Activated CD4-positive, alpha-beta T cell treated with anti-CD3 and anti-CD28 coated beads, Interleukin-2, amount 10 ng/mL, durations not matched to agents 7 days and 5 days (primary cell): ENCODE measurements around the gene MARK4. TPM values are rescaled to one million over a fixed set of nuclear protein-coding genes. Genes with fewer than 3 reads are reported as not detected.

Experiments used
- CTCF ChIA-PET: fragments of 350-600 bp; sonication (Branson Sonifier 250); formaldehyde crosslinking; loops from one replicate; lab custom pipeline; 2021; ENCODE audit warnings: antibody characterized with exemption; lab: Charles Lee
- POLR2A ChIA-PET: fragments of 350-600 bp; sonication (Branson Sonifier 250); formaldehyde crosslinking; loops from one replicate; lab custom pipeline; 2021; ENCODE audit warnings: antibody characterized with exemption; lab: Charles Lee
- DNase-seq: peaks from one replicate; pipeline ENCODE4 v3.0.0-alpha.2; 2020
- H3K27ac Mint-ChIP-seq: one replicate; pipeline ENCODE4 v1.8.0; 2021; ENCODE audit warnings: mild to moderate bottlenecking, moderate library complexity, mixed read lengths
- H3K27me3 Mint-ChIP-seq: one replicate; pipeline ENCODE4 v1.8.0; 2021; ENCODE audit warnings: mixed read lengths
- H3K36me3 Mint-ChIP-seq: one replicate; pipeline ENCODE4 v1.8.0; 2021; ENCODE audit warnings: low read depth, mixed read lengths
- H3K4me1 Mint-ChIP-seq: one replicate; pipeline ENCODE4 v1.8.0; 2021; ENCODE audit warnings: mixed read lengths
- H3K4me3 Mint-ChIP-seq: one replicate; pipeline ENCODE4 v1.8.0; 2021; ENCODE audit warnings: mild to moderate bottlenecking, moderate library complexity, mixed read lengths
- H3K9me3 Mint-ChIP-seq: one replicate; pipeline ENCODE4 v1.8.0; 2021; ENCODE audit warnings: mixed read lengths
- total RNA-seq, 2 experiments: library from RNA; stranded (reverse); gene quantifications; one replicate each; pipeline ENCODE4 v1.2.3, GENCODE V29; 2021

Gene MARK4
- total RNA-seq, 2 experiments from 2014 or later, result 19.5 to 19.6 TPM

- peaks cover 16% of the 10 kb centered on the region for H3K27me3 Mint-ChIP-seq
- peaks cover 8% of the 10 kb centered on the region for H3K4me1 Mint-ChIP-seq
- H3K4me3 Mint-ChIP-seq, result no peak overlapping the region
- DNase-seq, result no peak
- no peaks in the 10 kb centered on the region for H3K36me3 Mint-ChIP-seq
- POLR2A ChIA-PET, result no interaction called here
- H3K9me3 Mint-ChIP-seq, result no peaks in the 10 kb centered on the region
- CTCF ChIA-PET, result no interaction called here
- no peak overlapping the region for H3K27ac Mint-ChIP-seq
Measured at GRCh38 chr19:45340899-45341453, 89.9 kb downstream of the MARK4 start.

GRCh38 chr19:45342911-45343310 is 91.8 kb downstream of the MARK4 start:
- CTCF ChIA-PET, result no interaction called here
- POLR2A ChIA-PET, result interaction anchor here (0.7 kb wide), 1 partner anchor 367 kb away, joined by 3 read pairs; no protein-coding TSS in a partner anchor
- Mint-ChIP-seq H3K9me3 (no peaks in the 10 kb centered on the region), H3K4me3 (no peak overlapping the region), H3K27ac (no peak overlapping the region), H3K4me1 (peaks cover 8% of the 10 kb centered on the region), H3K36me3 (no peaks in the 10 kb centered on the region), H3K27me3 (peaks cover 16% of the 10 kb centered on the region)
- DNase-seq, result no peak

- CTCF ChIA-PET, result interaction anchor here (0.6 to 1.0 kb wide), 3 partner anchors 25 to 113 kb away, joined by 3 read pairs; partner anchors contain the start of gene ERCC2
- no peak overlapping the region for H3K27ac Mint-ChIP-seq
- no peaks in the 10 kb centered on the region for H3K36me3 Mint-ChIP-seq
- H3K9me3 Mint-ChIP-seq, result no peaks in the 10 kb centered on the region
- H3K4me1 Mint-ChIP-seq, result peaks cover 4% of the 10 kb centered on the region
- POLR2A ChIA-PET, result no interaction called here
- no peak overlapping the region for H3K4me3 Mint-ChIP-seq
- H3K27me3 Mint-ChIP-seq, result peaks cover 13% of the 10 kb centered on the region
- no peak for DNase-seq
Measured at GRCh38 chr19:45344621-45345505, 93.8 kb downstream of the MARK4 start.

- Mint-ChIP-seq H3K36me3 (no peaks in the 10 kb centered on the region), H3K4me1 (no peaks in the 10 kb centered on the region), H3K27ac (no peak overlapping the region), H3K4me3 (no peak overlapping the region), H3K27me3 (peaks cover 8% of the 10 kb centered on the region), H3K9me3 (no peaks in the 10 kb centered on the region)
- DNase-seq, result no peak
- ChIA-PET CTCF (no interaction called here), POLR2A (interaction anchor here (0.7 kb wide), 1 partner anchor 13 kb away, joined by 3 read pairs; no protein-coding TSS in a partner anchor)
Measured at GRCh38 chr19:45345506-45345860, 94.4 kb downstream of the MARK4 start.

GRCh38 chr19:45346449-45346848 is 95.4 kb downstream of the MARK4 start:
- no peaks in the 10 kb centered on the region for H3K4me1 Mint-ChIP-seq
- CTCF ChIA-PET, result interaction anchor here (0.7 kb wide), 1 partner anchor 1331 kb away, joined by 4 read pairs; no protein-coding TSS in a partner anchor
- no peak overlapping the region for H3K4me3 Mint-ChIP-seq
- no peak for DNase-seq
- no peaks in the 10 kb centered on the region for H3K36me3 Mint-ChIP-seq
- no peaks in the 10 kb centered on the region for H3K9me3 Mint-ChIP-seq
- POLR2A ChIA-PET, result no interaction called here
- H3K27me3 Mint-ChIP-seq, result peaks cover 8% of the 10 kb centered on the region
- no peak overlapping the region for H3K27ac Mint-ChIP-seq

- POLR2A ChIA-PET, result no interaction called here
- no peaks in the 10 kb centered on the region for H3K9me3 Mint-ChIP-seq
- no peak overlapping the region for H3K4me3 Mint-ChIP-seq
- H3K27me3 Mint-ChIP-seq, result peaks cover 8% of the 10 kb centered on the region
- CTCF ChIA-PET, result no interaction called here
- H3K27ac Mint-ChIP-seq, result no peak overlapping the region
- H3K4me1 Mint-ChIP-seq, result no peaks in the 10 kb centered on the region
- DNase-seq, result no peak
- H3K36me3 Mint-ChIP-seq, result no peaks in the 10 kb centered on the region
Measured at GRCh38 chr19:45347570-45348366, 96.7 kb downstream of the MARK4 start.

GRCh38 chr19:45348367-45349125 is 97.5 kb downstream of the MARK4 start:
- Mint-ChIP-seq H3K4me3 (no peak overlapping the region), H3K9me3 (no peaks in the 10 kb centered on the region), H3K27ac (no peak overlapping the region), H3K27me3 (peaks cover 8% of the 10 kb centered on the region), H3K36me3 (no peaks in the 10 kb centered on the region), H3K4me1 (no peaks in the 10 kb centered on the region)
- ChIA-PET POLR2A (no interaction called here), CTCF (no interaction called here)
- no peak for DNase-seq

GRCh38 chr19:45349126-45349415 is 98.0 kb downstream of the MARK4 start:
- H3K27ac Mint-ChIP-seq, result no peak overlapping the region
- ChIA-PET CTCF (no interaction called here), POLR2A (no interaction called here)
- H3K36me3 Mint-ChIP-seq, result no peaks in the 10 kb centered on the region
- H3K4me3 Mint-ChIP-seq, result no peak overlapping the region
- no peaks in the 10 kb centered on the region for H3K9me3 Mint-ChIP-seq
- H3K4me1 Mint-ChIP-seq, result no peaks in the 10 kb centered on the region
- DNase-seq, result no peak
- H3K27me3 Mint-ChIP-seq, result peaks cover 8% of the 10 kb centered on the region

- ChIA-PET CTCF (no interaction called here), POLR2A (no interaction called here)
- H3K4me3 Mint-ChIP-seq, result no peak overlapping the region
- H3K9me3 Mint-ChIP-seq, result no peaks in the 10 kb centered on the region
- H3K36me3 Mint-ChIP-seq, result no peaks in the 10 kb centered on the region
- DNase-seq, result no peak
- no peaks in the 10 kb centered on the region for H3K4me1 Mint-ChIP-seq
- no peak overlapping the region for H3K27ac Mint-ChIP-seq
- peaks cover 8% of the 10 kb centered on the region for H3K27me3 Mint-ChIP-seq
Measured at GRCh38 chr19:45349430-45349941, 98.4 kb downstream of the MARK4 start.

- Mint-ChIP-seq H3K9me3 (no peaks in the 10 kb centered on the region), H3K4me1 (no peaks in the 10 kb centered on the region), H3K27me3 (peaks cover 6% of the 10 kb centered on the region), H3K4me3 (no peak overlapping the region), H3K27ac (no peak overlapping the region), H3K36me3 (peaks cover 4% of the 10 kb centered on the region)
- POLR2A ChIA-PET, result no interaction called here
- DNase-seq, result no peak
- CTCF ChIA-PET, result no interaction called here
Measured at GRCh38 chr19:45350477-45351058, 99.5 kb downstream of the MARK4 start.

GRCh38 chr19:45351401-45351952 is 100.4 kb downstream of the MARK4 start:
- ChIA-PET POLR2A (no interaction called here), CTCF (interaction anchor here (0.6 kb wide), 1 partner anchor 1204 kb away, joined by 3 read pairs; no protein-coding TSS in a partner anchor)
- H3K4me3 Mint-ChIP-seq, result no peak overlapping the region
- H3K27me3 Mint-ChIP-seq, result no peaks in the 10 kb centered on the region
- no peak overlapping the region for H3K27ac Mint-ChIP-seq
- H3K36me3 Mint-ChIP-seq, result peaks cover 4% of the 10 kb centered on the region
- DNase-seq, result no peak
- no peaks in the 10 kb centered on the region for H3K9me3 Mint-ChIP-seq
- H3K4me1 Mint-ChIP-seq, result no peaks in the 10 kb centered on the region

GRCh38 chr19:45352062-45352461 is 101.0 kb downstream of the MARK4 start:
- H3K36me3 Mint-ChIP-seq, result peaks cover 4% of the 10 kb centered on the region
- no peak overlapping the region for H3K4me3 Mint-ChIP-seq
- no peaks in the 10 kb centered on the region for H3K27me3 Mint-ChIP-seq
- H3K4me1 Mint-ChIP-seq, result no peaks in the 10 kb centered on the region
- no peaks in the 10 kb centered on the region for H3K9me3 Mint-ChIP-seq
- H3K27ac Mint-ChIP-seq, result no peak overlapping the region
- ChIA-PET POLR2A (no interaction called here), CTCF (interaction anchor here (0.6 kb wide), 1 partner anchor 1203 kb away, joined by 3 read pairs; no protein-coding TSS in a partner anchor)
- DNase-seq, result no peak
